GM19468 (cell line): ENCODE results near the gene UBQLN1.
"Not testable (repeated sequence)": the region's sequence is repeated elsewhere in the genome, so short reads cannot be mapped to it uniquely, and the experiment has no call there.

ENCODE experiments used
- ATAC-seq: cut with Tn5 transposase; IDR thresholded peaks from one replicate; pipeline ENCODE4 v1.9.1; 2021; ENCODE audit warnings: mild to moderate bottlenecking, moderate library complexity, moderate number of reproducible peaks; ENCODE audit not compliant: unreplicated experiment; ENCODE audit errors: extremely low read depth

The UBQLN1 gene

GRCh38 chr9:83707768-83708514 is at the start of gene UBQLN1:
Gene UBQLN1 (minus strand): TSS chr9:83707958. CDS start chr9:83707679, 279 bp downstream.
- peak; percentile 69 for ATAC-seq

GRCh38 chr9:83754383-83754977 is 46.7 kb upstream of the UBQLN1 start:
- peak; percentile 17 for ATAC-seq

DNA sequence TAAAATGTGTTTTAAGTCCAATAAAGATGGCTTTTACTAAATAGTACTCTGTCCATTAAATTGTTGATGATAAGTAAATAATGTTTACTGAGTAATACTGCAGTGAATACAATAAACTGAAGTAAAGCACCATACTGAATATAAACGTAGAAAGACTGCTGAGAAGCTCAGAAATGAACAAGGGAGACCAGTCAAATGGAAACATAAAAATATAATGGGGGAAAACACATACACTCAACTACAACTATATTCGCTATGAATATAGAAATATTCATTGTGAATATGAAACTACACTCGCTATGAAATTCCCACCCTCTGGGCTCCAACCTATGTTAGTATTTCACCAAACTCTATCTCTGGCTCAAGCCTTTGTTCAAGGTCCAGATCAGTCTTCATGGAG is 41.9 kb upstream of the UBQLN1 start:
- ATAC-seq: no peak

DNA sequence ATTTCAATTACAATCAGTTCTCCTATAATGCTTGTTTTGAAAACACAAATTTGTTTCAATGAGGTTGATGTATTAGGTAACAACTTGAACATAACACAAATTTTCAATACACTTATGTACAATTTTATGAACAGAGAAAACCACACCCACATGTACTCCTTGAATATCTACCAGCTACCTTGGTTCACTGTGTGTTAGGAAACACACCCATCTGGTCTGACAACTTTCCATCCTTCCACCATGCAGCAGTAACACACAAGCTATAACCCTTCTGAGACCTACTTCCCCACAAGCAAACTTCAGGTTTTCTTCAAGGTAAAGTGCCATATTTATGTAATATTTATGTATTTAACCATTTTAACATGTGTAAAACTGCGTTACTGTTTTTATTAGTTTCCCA is 36.4 kb upstream of the UBQLN1 start:
- no peak for ATAC-seq

GRCh38 chr9:83733739-83734138 is 26.0 kb upstream of the UBQLN1 start:
- ATAC-seq: no peak

DNA sequence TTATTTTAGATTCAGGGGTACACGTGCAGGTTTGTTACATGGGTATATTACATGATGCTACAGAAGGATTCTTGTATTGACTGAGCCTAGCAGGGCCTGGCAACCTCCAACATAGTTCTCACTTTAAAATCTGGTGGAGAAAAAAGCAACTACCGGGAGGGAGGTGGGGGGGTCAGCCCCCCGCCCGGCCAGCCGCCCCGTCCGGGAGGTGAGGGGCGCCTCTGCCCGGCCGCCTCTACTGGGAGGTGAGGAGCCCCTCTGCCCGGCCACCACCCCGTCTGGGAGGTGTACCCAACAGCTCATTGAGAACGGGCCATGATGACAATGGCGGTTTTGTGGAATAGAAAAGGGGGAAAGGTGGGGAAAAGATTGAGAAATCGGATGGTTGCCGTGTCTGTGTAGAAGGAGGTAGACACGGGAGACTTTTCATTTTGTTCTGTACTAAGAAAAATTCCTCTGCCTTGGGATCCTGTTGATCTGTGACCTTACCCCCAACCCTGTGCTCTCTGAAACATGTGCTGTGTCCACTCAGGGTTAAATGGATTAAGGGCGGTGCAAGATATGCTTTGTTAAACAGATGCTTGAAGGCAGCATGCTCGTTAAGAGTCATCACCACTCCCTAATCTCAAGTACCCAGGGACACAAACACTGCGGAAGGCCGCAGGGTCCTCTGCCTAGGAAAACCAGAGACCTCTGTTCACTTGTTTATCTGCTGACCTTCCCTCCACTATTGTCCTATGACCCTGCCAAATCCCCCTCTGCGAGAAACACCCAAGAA is 21.0 kb upstream of the UBQLN1 start:
- not testable (repeated sequence) for ATAC-seq

DNA sequence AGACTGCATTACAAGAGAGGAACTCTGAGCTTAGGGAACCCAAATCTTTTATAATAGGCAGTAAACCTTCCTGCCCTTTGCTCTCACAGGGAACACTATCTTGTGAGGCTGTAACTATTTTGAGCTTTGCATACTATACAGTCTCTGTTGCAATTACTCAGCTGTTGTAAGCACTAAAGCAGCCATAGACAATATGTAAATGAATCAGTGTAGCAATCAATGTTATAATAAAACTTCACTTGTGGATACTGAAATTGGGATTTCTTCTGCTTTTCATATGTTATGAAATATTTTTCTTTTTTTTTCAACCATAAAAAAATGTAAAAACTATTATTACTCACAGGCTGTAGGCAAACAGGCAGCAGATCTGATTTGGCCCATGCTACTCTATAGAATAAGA is 16.7 kb upstream of the UBQLN1 start:
- ATAC-seq: no peak

DNA sequence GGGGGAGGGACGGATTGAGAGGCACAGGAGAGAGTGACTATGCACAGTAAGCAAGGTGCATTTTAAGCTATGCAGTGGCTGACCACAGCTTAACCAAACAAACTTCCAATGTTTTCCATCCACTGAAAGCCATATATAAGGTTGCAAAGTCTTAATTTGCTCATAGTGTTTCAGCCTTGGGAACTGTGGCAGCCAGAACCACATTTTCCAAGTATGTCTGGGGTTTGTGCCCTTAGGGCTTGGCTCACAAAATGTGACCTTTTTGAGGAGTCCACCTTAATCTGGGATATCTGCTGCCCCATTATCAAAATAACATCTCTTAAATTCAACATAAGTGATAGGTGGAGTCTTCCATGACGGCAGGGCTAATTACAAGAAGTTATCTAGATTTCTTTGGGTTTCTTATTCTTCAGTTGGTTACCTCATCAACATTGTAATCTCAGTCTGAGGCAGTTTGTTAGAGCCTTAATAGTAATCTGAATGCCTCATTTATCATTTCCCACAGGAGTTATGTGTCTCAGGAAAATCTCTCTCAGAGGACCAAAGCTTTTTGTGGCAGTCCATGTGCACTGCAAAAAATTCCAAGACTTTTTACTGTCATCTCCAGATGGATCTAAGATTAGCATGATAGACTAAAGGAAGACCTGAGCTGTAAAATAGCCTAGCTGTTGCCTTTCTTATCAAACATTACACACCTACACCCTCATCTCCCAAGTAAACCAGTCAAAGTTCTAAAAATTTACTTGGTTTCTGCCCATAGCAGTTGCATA is 15.2 kb upstream of the UBQLN1 start:
- no peak for ATAC-seq

GRCh38 chr9:83721509-83721908 is 13.8 kb upstream of the UBQLN1 start:
- ATAC-seq: no peak

DNA sequence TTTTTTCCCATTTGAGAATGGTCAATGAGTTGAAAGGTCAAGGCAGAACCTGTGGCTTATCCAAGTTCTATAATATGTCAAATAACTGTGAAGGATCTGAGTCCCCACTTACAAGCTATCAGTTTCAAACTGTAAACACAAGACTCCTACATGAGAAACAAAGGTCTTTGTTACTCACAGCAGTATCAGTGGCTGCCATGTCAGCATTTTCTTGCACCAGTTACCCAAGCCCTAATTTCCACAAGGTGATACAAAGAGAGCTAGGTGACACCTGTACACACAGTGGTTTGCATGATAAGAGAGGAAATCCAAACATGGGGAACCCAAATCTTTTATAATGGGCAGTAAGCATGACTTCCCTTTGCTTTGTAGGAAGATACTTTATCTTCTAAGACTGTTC is 8.0 kb upstream of the UBQLN1 start:
- ATAC-seq: no peak

DNA sequence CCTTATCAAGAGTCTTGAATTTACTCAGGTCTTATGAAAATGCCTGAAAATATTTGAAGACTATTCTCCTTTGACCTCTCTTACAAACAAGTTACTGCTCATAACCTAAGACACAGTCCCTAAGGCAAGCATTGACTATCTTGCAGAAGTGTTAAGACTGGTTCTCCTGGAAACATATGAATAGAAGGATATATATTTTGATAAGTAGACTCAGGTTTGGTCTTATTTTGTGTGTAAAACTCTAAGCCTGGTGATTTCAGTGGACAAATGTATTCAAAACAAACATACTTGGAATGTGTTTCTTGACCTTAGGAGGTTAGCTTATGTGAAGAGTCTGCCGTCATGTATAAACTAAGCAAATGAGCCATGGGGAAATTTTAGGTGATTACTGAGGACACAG is 7.5 kb upstream of the UBQLN1 start:
- ATAC-seq: no peak

GRCh38 chr9:83714329-83714728 is 6.6 kb upstream of the UBQLN1 start:
- ATAC-seq: no peak

DNA sequence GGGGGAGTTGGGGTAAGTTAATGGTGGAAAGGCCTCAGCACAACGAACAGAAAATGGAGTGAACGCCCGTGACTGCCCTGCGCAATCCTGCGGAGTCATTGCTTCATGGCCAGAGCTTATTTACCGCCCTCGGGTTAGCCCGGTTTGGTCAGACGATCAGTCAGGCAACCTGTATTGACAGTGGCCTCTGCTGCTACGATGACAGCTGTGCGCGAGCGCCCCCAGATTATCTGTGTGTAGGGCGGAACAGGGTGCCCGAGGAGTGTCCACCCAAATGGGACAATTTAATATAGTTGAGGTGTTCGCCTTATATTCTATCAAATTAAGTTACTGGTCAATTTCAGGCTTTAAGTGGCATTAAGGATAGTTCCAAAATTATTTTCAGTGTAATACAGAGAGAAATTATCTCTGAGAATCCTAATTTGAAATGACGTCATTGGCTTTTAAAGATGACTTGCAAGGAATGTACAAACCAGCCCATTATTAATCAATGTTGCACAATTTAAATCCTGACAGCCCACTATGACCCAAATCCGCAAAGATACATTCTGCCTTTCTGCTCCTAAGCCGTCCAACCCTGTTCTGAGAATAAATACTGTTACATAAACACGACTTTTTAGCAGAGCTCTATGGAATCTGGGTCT is 879 bp upstream of the UBQLN1 start:
- ATAC-seq: peak; percentile 36

- peak; percentile 5 for ATAC-seq
Measured at GRCh38 chr9:83707518-83707767, 315 bp downstream of the UBQLN1 start.

- ATAC-seq: peak; percentile 2
Measured at GRCh38 chr9:83706676-83707517, 861 bp downstream of the UBQLN1 start.

- not testable (repeated sequence) for ATAC-seq
Measured at GRCh38 chr9:83705219-83705651, 2.5 kb downstream of the UBQLN1 start.

- no peak for ATAC-seq
Measured at GRCh38 chr9:83701769-83702168, 6.0 kb downstream of the UBQLN1 start.

- ATAC-seq: no peak
Measured at GRCh38 chr9:83701286-83701685, 6.5 kb downstream of the UBQLN1 start.

DNA sequence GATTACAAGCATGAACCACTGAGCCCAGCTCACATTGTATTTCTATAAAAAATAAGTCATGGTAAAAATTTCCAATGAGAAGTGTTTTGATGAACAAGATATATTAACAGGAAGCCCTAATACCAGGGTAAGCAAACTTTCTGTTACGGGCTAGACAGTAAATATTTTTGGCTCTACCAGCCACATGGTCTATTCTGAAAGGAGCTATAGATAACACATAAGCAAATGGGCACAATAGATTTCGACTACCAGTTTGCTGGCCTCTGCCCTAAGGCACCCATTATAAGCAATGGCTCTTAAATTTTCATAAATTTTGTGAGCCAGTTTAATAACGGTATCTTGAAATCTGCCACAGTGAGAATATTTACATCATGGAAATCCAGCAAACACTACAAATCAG is 8.1 kb downstream of the UBQLN1 start:
- no peak for ATAC-seq
